Kidney epithelial cell (primary cell): Measurements from ENCODE around the gene TPX2. TPM values are rescaled to one million over a fixed set of nuclear protein-coding genes. Genes with fewer than 3 reads are reported as not detected.
A peak's percentile ranks its signal among the peaks of the same experiment; 100 is the strongest.

Experiments
- DNase-seq: peaks from one replicate; pipeline ENCODE4 v3.0.0-alpha.2; 2010; ENCODE audit warnings: low read depth
- H3K27me3 ChIP-seq: 2 replicates; pipeline ENCODE4 v1.6.0; 2011; ENCODE audit warnings: low read length; ENCODE audit not compliant: control insufficient read depth, insufficient read depth
- H3K36me3 ChIP-seq: 2 replicates; pipeline ENCODE4 v1.5.1; 2011; ENCODE audit warnings: low read length; ENCODE audit not compliant: control insufficient read depth, insufficient read depth
- H3K4me3 ChIP-seq: 2 replicates; pipeline ENCODE4 v1.5.1; 2011; ENCODE audit warnings: low read depth, mild to moderate bottlenecking, control low read depth, low read length
- CTCF ChIP-seq: IDR thresholded peaks from 2 replicates; pipeline ENCODE4 v1.5.1; 2011; ENCODE audit warnings: mild to moderate bottlenecking, moderate library complexity, low read length, control low read depth, inconsistent platforms; ENCODE audit not compliant: insufficient read depth, poor library complexity, severe bottlenecking
- total RNA-seq: library from RNA; depleted of rRNA; stranded (reverse); fragments of >200 nt; gene quantifications from 2 replicates; pipeline ENCODE4 v1.2.3, GENCODE V29; 2015

TPX2 gene
- total RNA-seq, 1 donor from 2014 or later = 16.1 TPM

DNA sequence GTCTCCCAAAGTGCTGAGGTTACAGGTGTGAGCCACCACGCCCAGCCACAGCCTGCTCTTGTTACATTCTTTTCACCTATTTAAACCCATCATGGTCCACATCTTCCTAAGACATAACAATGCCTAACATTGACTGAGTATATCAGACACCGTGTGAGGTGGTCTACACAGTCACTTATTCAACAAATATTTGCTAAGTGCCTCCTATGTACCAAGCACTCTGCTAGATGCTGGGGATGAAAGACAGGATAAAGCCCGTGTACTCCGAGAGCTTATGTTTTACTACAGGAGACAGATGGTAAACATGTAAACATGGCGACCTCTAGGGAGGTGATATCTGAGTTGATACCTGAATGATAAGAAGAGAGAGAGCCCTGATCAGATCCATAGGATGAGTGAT, 29.2 kb upstream of the TPX2 start:
- DNase-seq = no peak
- H3K36me3 ChIP-seq = peaks cover 5% of the 10 kb centered on the region
- TF ChIP-seq CTCF = no peak
- no peak overlapping the region for H3K4me3 ChIP-seq
- H3K27me3 ChIP-seq = no peaks in the 10 kb centered on the region

DNA sequence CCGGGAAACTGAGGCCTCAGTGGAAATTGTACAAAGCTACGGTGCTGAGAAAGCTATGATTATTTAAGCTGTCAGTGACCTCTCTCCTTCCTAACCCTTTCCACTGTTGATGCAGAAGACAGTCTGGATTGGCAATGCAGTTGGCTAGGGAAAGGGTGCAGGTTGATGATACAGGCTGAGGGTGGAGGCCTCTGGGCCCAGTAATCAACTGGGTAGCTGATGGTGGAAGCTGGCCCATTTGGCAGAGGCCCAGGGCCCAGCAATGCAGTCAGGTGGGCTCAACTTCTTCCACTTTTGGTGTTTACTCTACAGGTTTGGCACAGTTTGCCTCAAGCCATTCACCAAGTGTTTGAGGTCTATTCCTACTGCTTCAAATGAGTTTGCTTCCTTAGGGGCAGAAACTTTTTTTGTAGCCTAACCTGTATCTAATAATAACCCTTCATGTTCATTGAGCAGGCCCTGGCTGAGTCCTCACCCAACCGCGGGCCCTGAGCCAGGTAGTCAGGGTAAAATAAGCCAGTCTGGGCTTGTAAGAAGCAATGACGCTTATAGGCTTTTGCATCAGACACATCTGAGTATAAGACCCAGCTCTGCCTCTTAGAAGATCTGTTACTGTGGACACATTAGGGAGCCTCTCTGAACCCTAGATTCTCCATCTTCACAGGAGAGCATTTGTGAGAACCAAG, 28.5 kb upstream of the TPX2 start:
- Histone ChIP-seq H3K36me3 (peaks cover 5% of the 10 kb centered on the region), H3K27me3 (no peaks in the 10 kb centered on the region), H3K4me3 (no peak overlapping the region)
- TF ChIP-seq CTCF = no peak
- DNase-seq = no peak

DNA sequence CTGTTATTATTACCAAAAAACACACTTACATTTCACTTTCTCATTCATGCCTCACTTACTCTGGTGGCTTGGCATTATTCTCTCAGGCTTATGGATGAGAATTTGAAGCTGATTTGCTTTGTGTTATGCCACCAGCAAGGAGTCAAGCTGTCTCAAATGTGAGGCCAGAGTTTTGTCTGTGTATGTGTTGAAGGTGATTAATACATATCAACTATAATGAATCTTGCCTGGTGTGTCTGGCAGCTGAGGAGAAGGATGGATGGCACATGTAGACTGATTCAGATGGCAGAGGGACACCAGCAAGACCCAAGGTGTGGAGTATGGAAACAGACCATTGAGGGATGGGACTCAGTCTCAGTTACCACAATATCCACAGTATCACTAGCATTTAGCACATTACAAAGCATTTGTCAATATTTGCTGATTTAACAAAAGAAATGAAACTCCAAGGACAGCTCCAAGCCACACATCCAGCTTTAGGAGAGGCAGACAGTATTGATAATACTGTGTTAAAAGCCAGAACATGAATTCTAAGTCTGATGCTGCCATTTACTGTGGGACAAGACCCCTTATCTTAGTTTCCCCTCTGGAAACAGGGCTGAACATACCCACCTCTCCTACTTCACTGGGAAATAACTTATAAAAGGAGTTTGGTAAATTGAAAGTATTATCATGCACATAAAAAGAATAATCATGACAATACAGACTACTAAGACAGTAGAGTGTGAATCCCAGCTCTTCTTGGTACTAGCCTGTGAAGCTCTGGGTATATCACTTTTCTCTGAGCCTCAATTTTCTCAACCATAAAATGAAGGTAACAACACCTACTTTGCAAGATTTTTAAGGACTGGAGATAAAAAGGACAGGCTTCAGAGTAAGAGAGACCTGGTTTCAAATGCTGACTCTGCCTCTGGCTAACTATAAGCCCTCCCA, 27.6 kb upstream of the TPX2 start:
- H3K4me3 ChIP-seq = no peak overlapping the region
- DNase-seq = no peak

DNA sequence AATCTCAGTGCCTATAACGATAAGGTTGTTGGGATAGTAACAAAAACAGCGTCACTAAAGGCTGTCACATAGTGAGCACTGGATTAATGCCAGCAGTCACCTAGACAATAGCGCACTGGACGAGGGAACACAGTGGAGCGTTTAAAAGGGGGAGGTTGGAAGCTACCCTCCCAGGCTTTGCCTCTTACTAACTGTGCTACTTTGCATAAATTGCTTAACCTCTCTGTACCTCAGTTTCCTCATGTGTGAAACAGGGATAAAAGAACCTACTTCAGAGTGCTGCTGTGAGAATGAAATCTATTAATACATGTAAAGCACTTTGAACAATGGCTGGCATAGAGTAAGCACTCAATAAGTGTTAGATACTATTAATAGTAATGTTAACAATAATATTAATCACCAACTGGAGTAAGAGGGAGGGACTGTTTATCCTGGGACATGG, 27.0 kb upstream of the TPX2 start:
- Histone ChIP-seq H3K36me3 (peaks cover 5% of the 10 kb centered on the region), H3K27me3 (no peaks in the 10 kb centered on the region), H3K4me3 (no peak overlapping the region)
- no peak for DNase-seq
- no peak for TF ChIP-seq CTCF

More for the DNA sequence above, 27.6 kb upstream of the TPX2 start:
- peaks cover 5% of the 10 kb centered on the region for H3K36me3 ChIP-seq
- H3K27me3 ChIP-seq = no peaks in the 10 kb centered on the region
- no peak for TF ChIP-seq CTCF

GRCh38 chr20:31712564-31713311, 26.4 kb upstream of the TPX2 start:
- Histone ChIP-seq H3K36me3 (peaks cover 5% of the 10 kb centered on the region), H3K27me3 (no peaks in the 10 kb centered on the region), H3K4me3 (no peak overlapping the region)
- peak; percentile 88 for DNase-seq
- TF ChIP-seq CTCF = no peak
